ENCODE data around the gene PRR18. TPM values are rescaled to one million over a fixed set of nuclear protein-coding genes. Genes with fewer than 3 reads are reported as not detected.
A peak's percentile ranks its signal among the peaks of the same experiment; 100 is the strongest.

PRR18 gene
- total RNA-seq, 1 donor from 2014 or later = not detected

GRCh38 chr6:166267526-166267925, 40.7 kb downstream of the PRR18 start:
- Mint-ChIP-seq H3K27me3 (ENCODE audit: unreplicated experiment) (peaks cover 17% of the 10 kb centered on the region), H3K27ac (ENCODE audit: unreplicated experiment) (no peak overlapping the region)
- TF ChIP-seq CTCF (IDR thresholded peaks at IDR 0.05) = no peak

GRCh38 chr6:166266336-166266735, 41.9 kb downstream of the PRR18 start:
- Mint-ChIP-seq H3K27me3 (ENCODE audit: unreplicated experiment) (peaks cover 17% of the 10 kb centered on the region), H3K4me1 (ENCODE audit: unreplicated experiment) (no peaks in the 10 kb centered on the region), H3K9me3 (ENCODE audit: unreplicated experiment) (no peaks in the 10 kb centered on the region), H3K4me3 (ENCODE audit: unreplicated experiment) (no peak overlapping the region), H3K27ac (ENCODE audit: unreplicated experiment) (no peak overlapping the region), H3K36me3 (ENCODE audit: unreplicated experiment) (no peaks in the 10 kb centered on the region)
- no peak for TF ChIP-seq CTCF (IDR thresholded peaks at IDR 0.05)
- no peak for DNase-seq (ENCODE audit: extremely low spot score, unreplicated experiment)

More at GRCh38 chr6:166267526-166267925, 40.7 kb downstream of the PRR18 start:
- Mint-ChIP-seq H3K4me1 (ENCODE audit: unreplicated experiment) (no peaks in the 10 kb centered on the region), H3K36me3 (ENCODE audit: unreplicated experiment) (no peaks in the 10 kb centered on the region), H3K9me3 (ENCODE audit: unreplicated experiment) (no peaks in the 10 kb centered on the region), H3K4me3 (ENCODE audit: unreplicated experiment) (no peak overlapping the region)
- peak; percentile 53 for DNase-seq (ENCODE audit: extremely low spot score, unreplicated experiment)

- DNase-seq (ENCODE audit: extremely low spot score, unreplicated experiment) = peak; percentile 74
- Mint-ChIP-seq H3K4me1 (ENCODE audit: unreplicated experiment) (no peaks in the 10 kb centered on the region), H3K9me3 (ENCODE audit: unreplicated experiment) (no peaks in the 10 kb centered on the region), H3K36me3 (ENCODE audit: unreplicated experiment) (no peaks in the 10 kb centered on the region), H3K27me3 (ENCODE audit: unreplicated experiment) (peaks cover 12% of the 10 kb centered on the region), H3K4me3 (ENCODE audit: unreplicated experiment) (no peak overlapping the region), H3K27ac (ENCODE audit: unreplicated experiment) (no peak overlapping the region)
- no peak for TF ChIP-seq CTCF (IDR thresholded peaks at IDR 0.05)
Measured at GRCh38 chr6:166262743-166263515, 45.3 kb downstream of the PRR18 start.

GRCh38 chr6:166259296-166259977, 48.8 kb downstream of the PRR18 start:
- no peaks in the 10 kb centered on the region for H3K36me3 Mint-ChIP-seq (ENCODE audit: unreplicated experiment)
- H3K4me1 Mint-ChIP-seq (ENCODE audit: unreplicated experiment) = no peaks in the 10 kb centered on the region
- H3K4me3 Mint-ChIP-seq (ENCODE audit: unreplicated experiment) = no peak overlapping the region
- no peak overlapping the region for H3K27ac Mint-ChIP-seq (ENCODE audit: unreplicated experiment)
- H3K9me3 Mint-ChIP-seq (ENCODE audit: unreplicated experiment) = no peaks in the 10 kb centered on the region
- no peak for TF ChIP-seq CTCF (IDR thresholded peaks at IDR 0.05)
- DNase-seq (ENCODE audit: extremely low spot score, unreplicated experiment) = peak; percentile 44
- peaks cover 32% of the 10 kb centered on the region for H3K27me3 Mint-ChIP-seq (ENCODE audit: unreplicated experiment)

- DNase-seq (ENCODE audit: extremely low spot score, unreplicated experiment) = no peak
- Mint-ChIP-seq H3K36me3 (ENCODE audit: unreplicated experiment) (no peaks in the 10 kb centered on the region), H3K27me3 (ENCODE audit: unreplicated experiment) (peaks cover 38% of the 10 kb centered on the region), H3K27ac (ENCODE audit: unreplicated experiment) (no peak overlapping the region), H3K4me3 (ENCODE audit: unreplicated experiment) (no peak overlapping the region), H3K9me3 (ENCODE audit: unreplicated experiment) (no peaks in the 10 kb centered on the region), H3K4me1 (ENCODE audit: unreplicated experiment) (peaks cover 3% of the 10 kb centered on the region)
- no peak for TF ChIP-seq CTCF (IDR thresholded peaks at IDR 0.05)
Measured at GRCh38 chr6:166258854-166259276, 49.3 kb downstream of the PRR18 start.
